Hepatocyte (in vitro differentiated cells): ENCODE measurements around the gene OPCML. TPM values are rescaled to one million over a fixed set of nuclear protein-coding genes. Genes with fewer than 3 reads are reported as not detected.

ENCODE experiments used
- DNase-seq: peaks from one replicate; pipeline ENCODE4 v3.0.0-alpha.2; 2016; ENCODE audit warnings: low spot score
- H2AFZ ChIP-seq: fragments of 200-600 bp; sonication (generic); 2 replicates; pipeline ENCODE4 v1.6.0; 2016; ENCODE audit warnings: antibody characterized with exemption, mild to moderate bottlenecking
- H3K27ac ChIP-seq: fragments of 200-600 bp; sonication (generic); 2 replicates; pipeline ENCODE4 v1.5.1; 2016; ENCODE audit warnings: mild to moderate bottlenecking
- H3K27me3 ChIP-seq: fragments of 200-600 bp; sonication (generic); 2 replicates; pipeline ENCODE4 v1.6.1; 2016
- H3K36me3 ChIP-seq: fragments of 200-600 bp; sonication (generic); replicated peaks from 2 replicates; pipeline ENCODE4 v1.5.1; 2016; ENCODE audit warnings: low read depth; ENCODE audit not compliant: insufficient read depth
- H3K4me1 ChIP-seq: fragments of 200-600 bp; sonication (generic); 2 replicates; pipeline ENCODE4 v1.5.1; 2016; ENCODE audit warnings: mild to moderate bottlenecking, moderate library complexity; ENCODE audit not compliant: insufficient read depth
- H3K4me2 ChIP-seq: fragments of 200-600 bp; sonication (generic); 2 replicates; pipeline ENCODE4 v1.6.0; 2016
- H3K4me3 ChIP-seq: fragments of 200-600 bp; sonication (generic); 2 replicates; pipeline ENCODE4 v1.5.1; 2016; ENCODE audit warnings: mild to moderate bottlenecking
- H3K79me2 ChIP-seq: fragments of 200-600 bp; sonication (generic); 2 replicates; pipeline ENCODE4 v1.6.0; 2017; ENCODE audit warnings: mild to moderate bottlenecking
- H3K9me2 ChIP-seq: fragments of 200-600 bp; sonication (generic); replicated peaks from 2 replicates; pipeline ENCODE4 v1.6.0; 2017; ENCODE audit warnings: mild to moderate bottlenecking; ENCODE audit not compliant: insufficient read depth
- H3K9me3 ChIP-seq: fragments of 200-600 bp; sonication (generic); 2 replicates; pipeline ENCODE4 v1.5.1; 2016; ENCODE audit warnings: low read depth, mild to moderate bottlenecking
- H4K20me1 ChIP-seq: fragments of 200-600 bp; sonication (generic); 2 replicates; pipeline ENCODE4 v1.6.0; 2016; ENCODE audit warnings: mild to moderate bottlenecking; ENCODE audit not compliant: insufficient read depth, poor library complexity, severe bottlenecking
- EZH2 ChIP-seq: fragments of 200-600 bp; sonication (generic); IDR thresholded peaks from 2 replicates; pipeline ENCODE4 v1.6.1; 2016; ENCODE audit warnings: antibody characterized with exemption, mild to moderate bottlenecking, borderline replicate concordance
- EZH2phosphoT487 ChIP-seq: fragments of 200-600 bp; sonication (generic); IDR thresholded peaks from one replicate; pipeline ENCODE4 v1.6.1; 2018; ENCODE audit warnings: antibody characterized with exemption, mild to moderate bottlenecking, low read depth, moderate library complexity; ENCODE audit not compliant: unreplicated experiment, severe bottlenecking
- WGBS: methylation state at CpG from one replicate; pipeline ENCODE4 v1.1.6; 2016; ENCODE audit warnings: low lambda C conversion rate; ENCODE audit errors: missing lambda C conversion rate; 5-methylcytosine and 5-hydroxymethylcytosine counted together
- polyA plus RNA-seq: library from polyadenylated mRNA; unstranded; fragments of >200 nt; fragmentation: Nextera tagmentation; extraction: Ambion mirVana; gene quantifications from 2 replicates; pipeline ENCODE4 v1.2.1, GENCODE V29; 2016
- total RNA-seq: library from RNA; depleted of rRNA; stranded (reverse); fragments of >200 nt; gene quantifications from 2 replicates; pipeline ENCODE4 v1.2.3, GENCODE V29; 2014
- TF ChIP-seq, protein P1 (sequence below): fragments of 200-600 bp; sonication (generic); IDR thresholded peaks from 2 replicates; pipeline ENCODE4 v1.5.1; 2016; ENCODE audit warnings: antibody characterized with exemption, mild to moderate bottlenecking; ENCODE audit not compliant: poor library complexity

Gene OPCML
- total and polyA plus RNA-seq, 2 experiments from 2014 or later: 0.37 to 0.98 TPM

DNA sequence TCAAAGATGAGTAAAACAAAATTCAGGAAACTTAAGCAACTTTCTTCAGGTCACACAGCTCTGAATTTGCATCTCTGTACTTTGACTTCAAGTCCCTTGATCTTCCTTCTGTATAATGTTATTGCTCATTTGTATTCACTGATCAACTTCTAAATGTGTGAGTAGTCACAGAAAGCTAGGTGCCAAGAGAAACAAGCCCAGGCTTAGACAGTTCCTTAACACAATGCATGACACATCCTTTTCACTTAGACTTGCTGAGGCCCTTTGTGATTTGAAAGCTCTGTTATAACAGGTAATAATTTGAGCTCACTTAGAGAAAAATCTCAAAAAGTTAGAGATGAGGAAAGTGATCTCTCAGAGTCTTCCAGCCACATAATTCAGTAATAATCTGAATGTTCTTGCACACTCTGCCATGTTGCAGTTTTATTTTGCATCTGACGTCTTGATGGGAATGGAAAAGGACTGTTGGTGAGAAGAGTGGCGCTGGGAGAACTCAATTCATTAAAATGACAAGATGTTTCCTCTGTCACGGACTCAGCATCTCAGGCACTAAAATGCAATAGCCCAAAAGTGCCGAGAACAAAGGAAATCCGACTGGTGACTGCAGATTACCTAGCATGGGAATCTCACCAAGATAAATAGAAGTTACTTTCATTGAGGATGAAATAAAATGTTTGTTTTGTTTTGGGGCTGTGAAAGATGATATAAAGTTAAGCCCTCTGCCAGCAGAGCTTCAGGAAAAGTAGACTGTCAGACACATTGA is 665.3 kb downstream of the OPCML start:
- H3K36me3 ChIP-seq: no peaks in the 10 kb centered on the region
- no peaks in the 10 kb centered on the region for H4K20me1 ChIP-seq
- DNase-seq: no peak
- H3K4me1 ChIP-seq: no peaks in the 10 kb centered on the region
- no peaks in the 10 kb centered on the region for H3K79me2 ChIP-seq
- no peak overlapping the region for H3K27ac ChIP-seq
- H3K4me2 ChIP-seq: no peak overlapping the region
- H3K9me2 ChIP-seq: no peaks in the 10 kb centered on the region
- H3K27me3 ChIP-seq: no peaks in the 10 kb centered on the region
- TF ChIP-seq, protein P1, sequence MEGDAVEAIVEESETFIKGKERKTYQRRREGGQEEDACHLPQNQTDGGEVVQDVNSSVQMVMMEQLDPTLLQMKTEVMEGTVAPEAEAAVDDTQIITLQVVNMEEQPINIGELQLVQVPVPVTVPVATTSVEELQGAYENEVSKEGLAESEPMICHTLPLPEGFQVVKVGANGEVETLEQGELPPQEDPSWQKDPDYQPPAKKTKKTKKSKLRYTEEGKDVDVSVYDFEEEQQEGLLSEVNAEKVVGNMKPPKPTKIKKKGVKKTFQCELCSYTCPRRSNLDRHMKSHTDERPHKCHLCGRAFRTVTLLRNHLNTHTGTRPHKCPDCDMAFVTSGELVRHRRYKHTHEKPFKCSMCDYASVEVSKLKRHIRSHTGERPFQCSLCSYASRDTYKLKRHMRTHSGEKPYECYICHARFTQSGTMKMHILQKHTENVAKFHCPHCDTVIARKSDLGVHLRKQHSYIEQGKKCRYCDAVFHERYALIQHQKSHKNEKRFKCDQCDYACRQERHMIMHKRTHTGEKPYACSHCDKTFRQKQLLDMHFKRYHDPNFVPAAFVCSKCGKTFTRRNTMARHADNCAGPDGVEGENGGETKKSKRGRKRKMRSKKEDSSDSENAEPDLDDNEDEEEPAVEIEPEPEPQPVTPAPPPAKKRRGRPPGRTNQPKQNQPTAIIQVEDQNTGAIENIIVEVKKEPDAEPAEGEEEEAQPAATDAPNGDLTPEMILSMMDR: no peak
- TF ChIP-seq EZH2: no peak
- no peak for TF ChIP-seq EZH2phosphoT487
- no peak overlapping the region for H3K4me3 ChIP-seq
- no peak overlapping the region for H2AFZ ChIP-seq
- no peaks in the 10 kb centered on the region for H3K9me3 ChIP-seq
- WGBS: 63% methylated on average over 5 of the region's 5 CpGs

- no peaks in the 10 kb centered on the region for H3K9me3 ChIP-seq
- no peak for DNase-seq
- H3K79me2 ChIP-seq: no peaks in the 10 kb centered on the region
- H3K27me3 ChIP-seq: no peaks in the 10 kb centered on the region
- H3K9me2 ChIP-seq: no peaks in the 10 kb centered on the region
- 79% methylated on average over 5 of the region's 5 CpGs for WGBS
- no peak overlapping the region for H2AFZ ChIP-seq
- H3K27ac ChIP-seq: no peak overlapping the region
- H3K4me1 ChIP-seq: no peaks in the 10 kb centered on the region
- no peaks in the 10 kb centered on the region for H3K36me3 ChIP-seq
- no peak overlapping the region for H3K4me2 ChIP-seq
- no peaks in the 10 kb centered on the region for H4K20me1 ChIP-seq
- H3K4me3 ChIP-seq: no peak overlapping the region
- TF ChIP-seq EZH2: no peak
- TF ChIP-seq, protein P1: no peak
- TF ChIP-seq EZH2phosphoT487: no peak
Observed at GRCh38 chr11:132865623-132866022, 666.7 kb downstream of the OPCML start.

DNA sequence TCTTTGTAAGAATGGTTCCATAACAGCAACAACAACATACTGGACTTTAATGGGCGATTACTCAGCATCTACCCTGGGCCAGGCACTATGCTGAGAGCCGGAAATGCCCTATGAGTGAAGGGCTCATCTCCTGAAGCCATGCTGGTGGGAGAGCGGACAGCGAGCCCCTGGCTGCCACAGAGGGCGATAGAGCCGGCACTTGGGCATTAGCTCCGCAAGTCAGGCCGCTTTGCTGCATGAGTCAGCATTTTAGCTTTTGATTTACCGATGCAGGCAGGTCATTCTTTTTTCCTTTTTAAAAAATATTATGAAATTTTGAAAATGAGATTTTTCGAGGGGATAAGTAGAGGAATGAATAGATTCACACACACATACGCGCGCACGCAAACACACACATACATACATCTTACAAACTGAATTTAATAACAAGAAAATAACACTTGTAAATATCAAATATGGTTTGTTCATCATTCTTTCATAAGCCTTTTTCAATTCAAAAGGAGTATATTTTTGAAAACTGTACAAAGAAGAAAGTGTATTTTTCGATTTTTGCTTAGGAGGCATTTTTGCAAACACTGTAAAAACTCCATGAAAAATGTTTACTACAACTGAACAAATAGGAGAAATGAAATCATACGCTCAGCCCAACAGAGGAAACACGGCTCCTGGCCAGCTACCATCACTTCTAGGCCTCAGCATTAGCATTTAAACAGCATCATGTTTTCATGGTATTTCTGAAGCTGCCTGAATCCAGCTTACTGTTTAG is 667.3 kb downstream of the OPCML start:
- Histone ChIP-seq H3K4me1 (no peaks in the 10 kb centered on the region), H3K4me3 (no peak overlapping the region), H4K20me1 (no peaks in the 10 kb centered on the region), H2AFZ (no peak overlapping the region), H3K27ac (no peak overlapping the region), H3K79me2 (no peaks in the 10 kb centered on the region), H3K4me2 (no peak overlapping the region), H3K36me3 (no peaks in the 10 kb centered on the region), H3K9me2 (no peaks in the 10 kb centered on the region), H3K27me3 (no peaks in the 10 kb centered on the region), H3K9me3 (no peaks in the 10 kb centered on the region)
- no peak for DNase-seq
- TF ChIP-seq EZH2 (no peak), EZH2phosphoT487 (no peak)
- TF ChIP-seq, protein P1: no peak
- 88% methylated on average over 17 of the region's 17 CpGs for WGBS
